ENCODE results near the gene TEAD1.

DNA sequence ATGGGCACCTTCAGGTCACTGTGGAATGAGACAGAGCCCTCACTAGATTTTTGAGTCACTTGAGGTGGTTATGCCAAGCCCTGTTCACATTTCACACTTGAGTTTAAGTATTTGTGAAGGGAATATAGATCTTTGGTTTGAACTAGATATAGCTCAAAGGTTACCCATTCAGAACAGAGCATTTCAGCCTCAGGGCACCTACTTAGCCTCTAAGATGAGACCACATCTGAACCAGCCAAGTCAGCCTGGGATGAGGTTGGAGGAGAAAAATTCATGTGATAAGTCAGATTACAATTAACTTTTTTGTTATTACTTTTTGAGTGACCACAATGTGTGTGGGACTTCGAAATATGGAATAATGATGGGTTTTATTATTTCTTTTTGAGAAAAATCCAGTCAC is 127.8 kb downstream of the TEAD1 start:
- TF ChIP-seq, protein P1, sequence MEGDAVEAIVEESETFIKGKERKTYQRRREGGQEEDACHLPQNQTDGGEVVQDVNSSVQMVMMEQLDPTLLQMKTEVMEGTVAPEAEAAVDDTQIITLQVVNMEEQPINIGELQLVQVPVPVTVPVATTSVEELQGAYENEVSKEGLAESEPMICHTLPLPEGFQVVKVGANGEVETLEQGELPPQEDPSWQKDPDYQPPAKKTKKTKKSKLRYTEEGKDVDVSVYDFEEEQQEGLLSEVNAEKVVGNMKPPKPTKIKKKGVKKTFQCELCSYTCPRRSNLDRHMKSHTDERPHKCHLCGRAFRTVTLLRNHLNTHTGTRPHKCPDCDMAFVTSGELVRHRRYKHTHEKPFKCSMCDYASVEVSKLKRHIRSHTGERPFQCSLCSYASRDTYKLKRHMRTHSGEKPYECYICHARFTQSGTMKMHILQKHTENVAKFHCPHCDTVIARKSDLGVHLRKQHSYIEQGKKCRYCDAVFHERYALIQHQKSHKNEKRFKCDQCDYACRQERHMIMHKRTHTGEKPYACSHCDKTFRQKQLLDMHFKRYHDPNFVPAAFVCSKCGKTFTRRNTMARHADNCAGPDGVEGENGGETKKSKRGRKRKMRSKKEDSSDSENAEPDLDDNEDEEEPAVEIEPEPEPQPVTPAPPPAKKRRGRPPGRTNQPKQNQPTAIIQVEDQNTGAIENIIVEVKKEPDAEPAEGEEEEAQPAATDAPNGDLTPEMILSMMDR (conservative IDR thresholded peaks at IDR 0.05; ENCODE audit: low read depth in 2 of 2), result no peak
- TF ChIP-seq EZH2 (IDR thresholded peaks at IDR 0.05; ENCODE audit: low read depth, unreplicated experiment) (no peak), EZH2phosphoT487 (IDR thresholded peaks at IDR 0.05; ENCODE audit: unreplicated experiment) (no peak), JUNB (IDR thresholded peaks at IDR 0.05; ENCODE audit: unreplicated experiment) (no peak), NANOG (IDR thresholded peaks at IDR 0.05; ENCODE audit: borderline replicate concordance) (no peak), POLR2AphosphoS5 (IDR thresholded peaks at IDR 0.05; ENCODE audit: low read depth) (no peak), CREB1 (CRISPR knock-in tag; IDR thresholded peaks at IDR 0.05; ENCODE audit: low read depth) (no peak), STAT1 (IDR thresholded peaks at IDR 0.05; ENCODE audit: unreplicated experiment) (no peak), ZNF331 (CRISPR knock-in tag; IDR thresholded peaks at IDR 0.05; ENCODE audit: low read depth) (no peak), ZNF114 (CRISPR knock-in tag; IDR thresholded peaks at IDR 0.05) (no peak)
- TF ChIP-seq, protein P2, sequence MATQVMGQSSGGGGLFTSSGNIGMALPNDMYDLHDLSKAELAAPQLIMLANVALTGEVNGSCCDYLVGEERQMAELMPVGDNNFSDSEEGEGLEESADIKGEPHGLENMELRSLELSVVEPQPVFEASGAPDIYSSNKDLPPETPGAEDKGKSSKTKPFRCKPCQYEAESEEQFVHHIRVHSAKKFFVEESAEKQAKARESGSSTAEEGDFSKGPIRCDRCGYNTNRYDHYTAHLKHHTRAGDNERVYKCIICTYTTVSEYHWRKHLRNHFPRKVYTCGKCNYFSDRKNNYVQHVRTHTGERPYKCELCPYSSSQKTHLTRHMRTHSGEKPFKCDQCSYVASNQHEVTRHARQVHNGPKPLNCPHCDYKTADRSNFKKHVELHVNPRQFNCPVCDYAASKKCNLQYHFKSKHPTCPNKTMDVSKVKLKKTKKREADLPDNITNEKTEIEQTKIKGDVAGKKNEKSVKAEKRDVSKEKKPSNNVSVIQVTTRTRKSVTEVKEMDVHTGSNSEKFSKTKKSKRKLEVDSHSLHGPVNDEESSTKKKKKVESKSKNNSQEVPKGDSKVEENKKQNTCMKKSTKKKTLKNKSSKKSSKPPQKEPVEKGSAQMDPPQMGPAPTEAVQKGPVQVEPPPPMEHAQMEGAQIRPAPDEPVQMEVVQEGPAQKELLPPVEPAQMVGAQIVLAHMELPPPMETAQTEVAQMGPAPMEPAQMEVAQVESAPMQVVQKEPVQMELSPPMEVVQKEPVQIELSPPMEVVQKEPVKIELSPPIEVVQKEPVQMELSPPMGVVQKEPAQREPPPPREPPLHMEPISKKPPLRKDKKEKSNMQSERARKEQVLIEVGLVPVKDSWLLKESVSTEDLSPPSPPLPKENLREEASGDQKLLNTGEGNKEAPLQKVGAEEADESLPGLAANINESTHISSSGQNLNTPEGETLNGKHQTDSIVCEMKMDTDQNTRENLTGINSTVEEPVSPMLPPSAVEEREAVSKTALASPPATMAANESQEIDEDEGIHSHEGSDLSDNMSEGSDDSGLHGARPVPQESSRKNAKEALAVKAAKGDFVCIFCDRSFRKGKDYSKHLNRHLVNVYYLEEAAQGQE (IDR thresholded peaks at IDR 0.05; ENCODE audit: unreplicated experiment), result no peak
- TF ChIP-seq, protein P3, sequence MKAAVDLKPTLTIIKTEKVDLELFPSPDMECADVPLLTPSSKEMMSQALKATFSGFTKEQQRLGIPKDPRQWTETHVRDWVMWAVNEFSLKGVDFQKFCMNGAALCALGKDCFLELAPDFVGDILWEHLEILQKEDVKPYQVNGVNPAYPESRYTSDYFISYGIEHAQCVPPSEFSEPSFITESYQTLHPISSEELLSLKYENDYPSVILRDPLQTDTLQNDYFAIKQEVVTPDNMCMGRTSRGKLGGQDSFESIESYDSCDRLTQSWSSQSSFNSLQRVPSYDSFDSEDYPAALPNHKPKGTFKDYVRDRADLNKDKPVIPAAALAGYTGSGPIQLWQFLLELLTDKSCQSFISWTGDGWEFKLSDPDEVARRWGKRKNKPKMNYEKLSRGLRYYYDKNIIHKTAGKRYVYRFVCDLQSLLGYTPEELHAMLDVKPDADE (IDR thresholded peaks at IDR 0.05), result no peak
